Epithelial cell of esophagus (primary cell): ENCODE data around the gene POLR2F.

Experiments used
- DNase-seq: peaks from one replicate; pipeline ENCODE4 v3.0.0; 2010; ENCODE audit warnings: low read depth
- H3K4me3 ChIP-seq: 2 replicates; pipeline ENCODE4 v1.5.1; 2011; ENCODE audit warnings: mild to moderate bottlenecking, low read length, control low read depth
- CTCF ChIP-seq: IDR thresholded peaks from 2 replicates; pipeline ENCODE4 v1.5.1; 2011; ENCODE audit warnings: low read depth, mild to moderate bottlenecking, low read length, control low read depth, inconsistent platforms; ENCODE audit not compliant: insufficient read depth; ENCODE audit errors: missing control alignments

POLR2F gene

GRCh38 chr22:37925330-37925729, 28.2 kb upstream of the POLR2F start:
- no peak overlapping the region for H3K4me3 ChIP-seq
- no peak for DNase-seq
- no peak for TF ChIP-seq CTCF

- TF ChIP-seq CTCF, result no peak
Observed at GRCh38 chr22:37925767-37926166, 27.7 kb upstream of the POLR2F start.

GRCh38 chr22:37926358-37926757, 27.1 kb upstream of the POLR2F start:
- DNase-seq, result no peak
- H3K4me3 ChIP-seq, result no peak overlapping the region
- no peak for TF ChIP-seq CTCF

More at GRCh38 chr22:37925767-37926166, 27.7 kb upstream of the POLR2F start:
- no peak for DNase-seq
- H3K4me3 ChIP-seq, result no peak overlapping the region

DNA sequence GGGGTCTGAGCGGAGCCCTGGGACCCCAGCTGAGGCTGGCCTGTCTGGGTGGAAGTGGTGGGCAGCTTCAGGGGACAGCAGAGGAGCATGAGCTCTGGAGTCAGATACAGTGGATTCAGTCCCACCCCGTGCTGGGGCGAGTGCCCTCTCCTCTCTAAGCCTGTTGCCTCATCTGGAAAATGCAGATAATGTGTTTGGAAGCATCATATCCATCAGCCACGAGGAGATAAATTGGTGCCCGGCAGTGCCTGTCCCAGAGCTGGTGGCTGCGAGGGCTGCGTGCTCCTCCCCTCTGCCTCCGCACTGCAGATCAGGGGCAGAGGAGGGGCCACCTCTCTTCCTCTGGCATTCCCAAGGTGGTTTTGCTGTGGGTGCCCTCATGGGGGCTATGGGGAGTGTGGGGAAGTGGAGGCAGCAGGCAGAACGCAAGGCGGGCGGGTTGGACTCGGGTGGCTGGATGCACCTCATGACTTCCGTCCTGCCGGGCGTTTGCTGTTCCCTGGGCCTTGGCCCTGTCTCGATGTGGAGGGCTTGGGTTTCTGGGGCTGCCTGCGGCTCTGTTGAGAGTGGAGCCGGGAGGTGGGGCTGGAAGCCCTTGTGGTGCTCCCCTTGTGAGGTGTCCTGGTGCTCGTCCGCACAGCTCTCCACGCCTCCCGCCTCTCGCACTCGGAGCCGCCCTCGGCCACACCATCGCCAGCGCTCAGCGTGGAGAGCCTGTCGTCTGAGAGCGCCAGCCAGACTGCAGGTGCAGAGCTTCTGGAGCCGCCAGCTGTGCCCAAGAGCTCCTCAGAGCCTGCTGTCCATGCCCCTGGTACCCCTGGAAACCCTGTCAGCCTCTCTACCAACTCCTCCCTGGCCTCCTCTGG, 26.5 kb upstream of the POLR2F start:
- no peak for TF ChIP-seq CTCF
- no peak overlapping the region for H3K4me3 ChIP-seq
- DNase-seq, result no peak

- no peak for TF ChIP-seq CTCF
- no peak overlapping the region for H3K4me3 ChIP-seq
- DNase-seq, result no peak
Observed at GRCh38 chr22:37927637-37927936, 25.9 kb upstream of the POLR2F start.

DNA sequence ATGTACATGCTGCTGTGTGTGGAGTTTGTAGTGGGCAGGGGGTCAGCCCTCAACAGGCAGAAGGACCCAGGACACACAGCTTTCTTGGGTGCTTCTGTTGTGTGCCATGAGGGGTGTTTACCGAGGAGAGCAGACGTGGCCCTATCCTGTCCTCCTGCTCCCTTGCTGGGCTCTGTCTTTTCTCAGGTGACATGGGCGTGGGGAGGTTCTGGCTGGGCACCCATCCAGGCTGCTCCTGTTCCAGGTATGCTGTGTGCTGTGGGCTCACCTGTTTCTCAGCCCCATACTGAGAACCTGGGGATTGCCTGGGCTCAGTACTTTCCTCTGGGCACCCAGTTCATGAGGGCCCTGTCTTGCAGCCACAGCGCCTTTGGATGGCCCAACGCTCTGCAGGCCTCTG, 24.1 kb upstream of the POLR2F start:
- TF ChIP-seq CTCF, result no peak
- no peak overlapping the region for H3K4me3 ChIP-seq
- no peak for DNase-seq
